ENCODE data around the gene ALDH3B2.
"Not testable (repeated sequence)": the region's sequence is repeated elsewhere in the genome, so short reads cannot be mapped to it uniquely, and the experiment has no call there.

The ALDH3B2 gene

DNA sequence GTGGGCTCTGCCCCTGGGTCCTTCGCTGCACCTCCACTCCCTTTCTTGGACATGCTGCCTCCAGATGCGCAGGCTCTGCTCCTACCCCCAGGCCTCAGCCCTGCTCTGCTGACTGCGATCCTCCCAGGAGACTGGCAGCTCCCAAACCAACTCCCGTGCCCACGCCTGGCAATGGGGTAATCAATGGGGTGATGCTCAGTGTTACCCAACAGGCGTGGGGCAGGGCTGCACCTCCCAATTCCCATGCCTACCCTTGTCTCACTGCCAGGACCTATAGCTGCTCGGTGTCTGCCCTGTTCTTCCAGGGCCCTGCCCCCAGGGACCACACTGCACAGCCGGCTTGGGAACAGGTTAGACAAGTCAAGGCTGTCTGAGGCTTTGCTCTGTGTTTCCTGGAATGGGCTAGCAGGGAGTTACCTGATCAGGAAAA is at the start of gene ALDH3B2:
TSS of gene ALDH3B2 (minus strand) at position 182 of the 430 bp plus-strand sequence. CDS start 7,688 bp downstream, outside the sequence.
- DNase-seq, result no peak
- in situ Hi-C loops (cut with MboI; ENCODE audit: low pct_unique_long_range_greater_than_20kb, low sequenced_read_pairs), result no loop called here

GRCh38 chr11:67723036-67723435 is 48.6 kb upstream of the ALDH3B2 start:
- in situ Hi-C loops (cut with MboI; ENCODE audit: low pct_unique_long_range_greater_than_20kb, low sequenced_read_pairs); DNase-seq: not testable (repeated sequence)

DNA sequence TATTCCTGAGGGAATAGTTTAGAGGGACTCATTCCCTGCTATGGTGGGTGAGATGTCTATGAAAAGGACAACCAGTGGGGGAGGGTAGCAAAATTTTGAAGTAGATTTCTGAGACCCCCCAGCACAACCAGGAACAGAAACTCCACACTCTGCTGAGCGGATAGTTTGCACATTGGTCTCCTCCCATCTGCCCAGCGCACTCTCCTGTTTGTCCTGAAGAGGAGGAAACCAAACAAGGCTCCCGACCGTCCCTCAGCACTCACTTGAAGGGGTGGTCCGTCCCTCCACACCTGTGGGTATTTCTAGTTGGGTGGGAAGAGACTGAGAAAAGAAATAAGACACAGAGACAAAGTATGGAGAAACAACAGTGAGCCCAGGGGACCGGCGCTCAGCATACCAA is 41.8 kb upstream of the ALDH3B2 start:
- DNase-seq; in situ Hi-C loops (cut with MboI; ENCODE audit: low pct_unique_long_range_greater_than_20kb, low sequenced_read_pairs): not testable (repeated sequence)

- in situ Hi-C loops (cut with MboI; ENCODE audit: low pct_unique_long_range_greater_than_20kb, low sequenced_read_pairs); DNase-seq: not testable (repeated sequence)
These were observed 41.4 kb upstream of the ALDH3B2 start for GRCh38 chr11:67715801-67716200.

GRCh38 chr11:67713892-67714509 is 39.6 kb upstream of the ALDH3B2 start:
- DNase-seq; in situ Hi-C loops (cut with MboI; ENCODE audit: low pct_unique_long_range_greater_than_20kb, low sequenced_read_pairs): not testable (repeated sequence)

- in situ Hi-C loops (cut with MboI; ENCODE audit: low pct_unique_long_range_greater_than_20kb, low sequenced_read_pairs), result not testable (repeated sequence)
These were observed 37.3 kb upstream of the ALDH3B2 start for GRCh38 chr11:67711676-67712075.

GRCh38 chr11:67711212-67711611 is 36.8 kb upstream of the ALDH3B2 start:
- in situ Hi-C loops (cut with MboI; ENCODE audit: low pct_unique_long_range_greater_than_20kb, low sequenced_read_pairs); DNase-seq: not testable (repeated sequence)

More at GRCh38 chr11:67711676-67712075, 37.3 kb upstream of the ALDH3B2 start:
- not testable (repeated sequence) for DNase-seq

- in situ Hi-C loops (cut with MboI; ENCODE audit: low pct_unique_long_range_greater_than_20kb, low sequenced_read_pairs); DNase-seq: not testable (repeated sequence)
These were observed 35.4 kb upstream of the ALDH3B2 start for GRCh38 chr11:67709806-67710205.

GRCh38 chr11:67705264-67705663 is 30.8 kb upstream of the ALDH3B2 start:
- DNase-seq, result no peak
- in situ Hi-C loops (cut with MboI; ENCODE audit: low pct_unique_long_range_greater_than_20kb, low sequenced_read_pairs), result no loop called here

- in situ Hi-C loops (cut with MboI; ENCODE audit: low pct_unique_long_range_greater_than_20kb, low sequenced_read_pairs), result no loop called here
- no peak for DNase-seq
These were observed 30.1 kb upstream of the ALDH3B2 start for GRCh38 chr11:67704524-67704923.

- in situ Hi-C loops (cut with MboI; ENCODE audit: low pct_unique_long_range_greater_than_20kb, low sequenced_read_pairs); DNase-seq: not testable (repeated sequence)
These were observed 29.3 kb upstream of the ALDH3B2 start for GRCh38 chr11:67703709-67704108.

DNA sequence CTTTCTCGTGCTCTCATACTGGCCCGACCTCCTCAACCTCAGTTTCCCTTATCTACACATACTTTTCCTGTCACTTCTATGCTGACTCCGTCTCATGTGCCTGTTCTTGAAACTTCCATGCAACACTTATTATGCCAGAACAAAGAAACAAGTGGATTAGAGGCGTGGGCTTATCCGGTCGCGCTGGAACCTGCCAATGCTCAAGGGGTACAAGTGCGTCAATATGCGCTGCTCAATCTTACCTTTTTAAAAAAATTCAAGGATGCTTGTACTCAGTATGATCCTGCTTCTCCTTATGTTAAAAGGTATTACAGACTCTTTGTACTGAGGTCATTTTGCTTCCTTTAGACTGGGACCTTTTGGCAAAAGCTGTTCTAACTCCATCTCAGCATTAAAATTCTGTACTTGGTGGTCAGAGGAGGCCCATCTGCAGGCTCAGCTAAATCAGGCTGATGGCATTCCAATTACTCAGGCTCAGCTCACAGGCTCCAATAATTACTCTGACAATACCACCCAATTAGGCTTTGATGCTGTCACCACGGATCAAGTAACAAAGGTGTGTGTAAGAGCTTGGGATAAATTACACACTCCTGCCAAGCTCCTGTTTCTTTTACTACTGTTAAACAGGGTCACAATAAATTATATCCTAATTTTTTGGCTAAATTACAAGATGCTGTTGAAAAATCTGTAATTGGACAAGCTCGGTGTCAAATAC is 26.3 kb upstream of the ALDH3B2 start:
- no peak for DNase-seq
- in situ Hi-C loops (cut with MboI; ENCODE audit: low pct_unique_long_range_greater_than_20kb, low sequenced_read_pairs), result no loop called here

GRCh38 chr11:67700141-67700540 is 25.7 kb upstream of the ALDH3B2 start:
- in situ Hi-C loops (cut with MboI; ENCODE audit: low pct_unique_long_range_greater_than_20kb, low sequenced_read_pairs), result no loop called here
- DNase-seq, result no peak

- no peak for DNase-seq
- in situ Hi-C loops (cut with MboI; ENCODE audit: low pct_unique_long_range_greater_than_20kb, low sequenced_read_pairs), result no loop called here
These were observed 25.1 kb upstream of the ALDH3B2 start for GRCh38 chr11:67699521-67699920.

GRCh38 chr11:67698247-67698646 is 23.8 kb upstream of the ALDH3B2 start:
- in situ Hi-C loops (cut with MboI; ENCODE audit: low pct_unique_long_range_greater_than_20kb, low sequenced_read_pairs), result no loop called here
- no peak for DNase-seq

GRCh38 chr11:67697846-67698245 is 23.4 kb upstream of the ALDH3B2 start:
- DNase-seq, result no peak
- in situ Hi-C loops (cut with MboI; ENCODE audit: low pct_unique_long_range_greater_than_20kb, low sequenced_read_pairs), result no loop called here

DNA sequence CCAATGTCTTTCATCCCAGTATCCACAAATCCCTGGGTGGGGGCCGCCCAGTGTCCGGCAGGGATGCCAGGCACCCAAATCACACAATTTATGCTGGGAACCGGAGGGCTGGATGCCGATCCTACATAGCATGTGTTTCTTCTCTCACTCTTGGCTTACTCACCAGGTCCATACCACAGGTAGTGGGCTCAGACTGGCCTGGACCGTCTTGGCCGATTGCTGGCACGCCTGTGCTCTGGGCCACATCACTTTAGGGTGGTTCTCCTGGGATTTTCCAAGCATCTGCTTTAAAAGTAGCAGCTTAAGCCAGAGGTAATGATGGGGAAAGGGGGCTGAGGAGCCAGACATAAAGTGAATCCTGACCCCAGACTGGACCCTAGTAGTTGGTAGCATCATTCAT is 22.6 kb upstream of the ALDH3B2 start:
- in situ Hi-C loops (cut with MboI; ENCODE audit: low pct_unique_long_range_greater_than_20kb, low sequenced_read_pairs), result no loop called here

GRCh38 chr11:67695606-67696005 is 21.2 kb upstream of the ALDH3B2 start:
- DNase-seq, result no peak
- in situ Hi-C loops (cut with MboI; ENCODE audit: low pct_unique_long_range_greater_than_20kb, low sequenced_read_pairs), result no loop called here

More for the DNA sequence above, 22.6 kb upstream of the ALDH3B2 start:
- no peak for DNase-seq

GRCh38 chr11:67694875-67695555 is 20.6 kb upstream of the ALDH3B2 start:
- in situ Hi-C loops (cut with MboI; ENCODE audit: low pct_unique_long_range_greater_than_20kb, low sequenced_read_pairs), result no loop called here
- DNase-seq, result no peak

- in situ Hi-C loops (cut with MboI; ENCODE audit: low pct_unique_long_range_greater_than_20kb, low sequenced_read_pairs), result no loop called here
- no peak for DNase-seq
These were observed 16.7 kb upstream of the ALDH3B2 start for GRCh38 chr11:67691149-67691548.

Data from KBM-7 (cell line).